Dermis microvascular lymphatic vessel endothelial cell (primary cell): ENCODE measurements around the gene EID2. TPM values are rescaled to one million over a fixed set of nuclear protein-coding genes. Genes with fewer than 3 reads are reported as not detected.

Source experiments
- DNase-seq, 2 donors: peaks; one replicate each; pipeline versions ENCODE4 v3.0.0 to v3.0.0-alpha.2; 2010; ENCODE audit warnings: low read depth in 2 of 2
- total RNA-seq: library from RNA; depleted of rRNA; stranded (reverse); fragments of >200 nt; gene quantifications from 2 replicates; pipeline ENCODE4 v1.2.1, GENCODE V29; 2014

The EID2 gene
- total RNA-seq, 1 donor from 2014 or later, result 13.2 TPM

GRCh38 chr19:39502640-39503417 lies 37.1 kb downstream of the EID2 start:
- peak; percentile 54 to 83 for DNase-seq

- no peak for DNase-seq
These were observed 38.6 kb downstream of the EID2 start for GRCh38 chr19:39501340-39501739.

GRCh38 chr19:39500543-39500942 lies 39.4 kb downstream of the EID2 start:
- DNase-seq, result no peak

- no peak for DNase-seq
These were observed 40.0 kb downstream of the EID2 start for GRCh38 chr19:39499932-39500331.

- DNase-seq, result no peak
These were observed 40.9 kb downstream of the EID2 start, which contains the start of gene DLL3 for GRCh38 chr19:39498798-39499642. DLL3 (plus strand) TSS chr19:39498947; CDS start chr19:39498975, 28 bp downstream.

GRCh38 chr19:39497996-39498797 lies 41.8 kb downstream of the EID2 start:
- peak in 1 of 2 donors; percentile 60 for DNase-seq

GRCh38 chr19:39497701-39497995 lies 42.3 kb downstream of the EID2 start:
- no peak for DNase-seq

GRCh38 chr19:39496063-39496462 lies 43.9 kb downstream of the EID2 start:
- no peak for DNase-seq

GRCh38 chr19:39494661-39495060 lies 45.3 kb downstream of the EID2 start:
- no peak for DNase-seq

GRCh38 chr19:39492788-39493187 lies 47.2 kb downstream of the EID2 start:
- DNase-seq, result no peak

- no peak for DNase-seq
These were observed 47.7 kb downstream of the EID2 start for GRCh38 chr19:39492225-39492624.

GRCh38 chr19:39489756-39490155 lies 50.2 kb downstream of the EID2 start:
- no peak for DNase-seq

Other genes starting within 250 kb of the EID2 start
- gene IFNL1, start 243.8 kb downstream of the EID2 start, total RNA-seq, result not detected in 2 replicates
- gene LRFN1, start 219.3 kb downstream of the EID2 start, total RNA-seq, result 0.39 and 0.76 TPM in 2 replicates
- 194 and 220 TPM in 2 replicates for gene GMFG, start 204.1 kb downstream of the EID2 start, total RNA-seq
- gene SAMD4B, start 197.7 kb downstream of the EID2 start, total RNA-seq, result 19.8 and 31.2 TPM in 2 replicates
- gene PAF1, start 149.1 kb downstream of the EID2 start, total RNA-seq, result 23.4 and 24.9 TPM in 2 replicates
- 11.6 and 17.3 TPM in 2 replicates for gene MED29, start 148.8 kb downstream of the EID2 start, total RNA-seq
- gene ZFP36, start 133.3 kb downstream of the EID2 start, total RNA-seq, result 0.64 and 1.8 TPM in 2 replicates
- 10.5 and 16.9 TPM in 2 replicates for gene PLEKHG2, start 127.5 kb downstream of the EID2 start, total RNA-seq
- 117 and 133 TPM in 2 replicates for gene RPS16, start 104.2 kb downstream of the EID2 start, total RNA-seq
- gene SUPT5H, start 94.6 kb downstream of the EID2 start, total RNA-seq, result 29.9 and 38.1 TPM in 2 replicates
- gene TIMM50, start 59.3 kb downstream of the EID2 start, total RNA-seq, result 48.3 and 50.3 TPM in 2 replicates
- gene DLL3, start 41.2 kb downstream of the EID2 start, total RNA-seq, result 0.25 and 0.39 TPM in 2 replicates
- gene SELENOV, start 25.0 kb downstream of the EID2 start, total RNA-seq, result not detected in 2 replicates
- 1.8 and 3.1 TPM in 2 replicates for gene EID2B, start 7.3 kb downstream of the EID2 start, total RNA-seq
- not detected in 2 replicates for gene LGALS13, start 62.4 kb upstream of the EID2 start, total RNA-seq
- not detected in 2 replicates for gene LGALS16, start 115.8 kb upstream of the EID2 start, total RNA-seq
- gene LGALS14, start 164.3 kb upstream of the EID2 start, total RNA-seq, result not detected in 2 replicates
- not detected in 2 replicates for gene CLC, start 197.9 kb upstream of the EID2 start, total RNA-seq
- not detected in 2 replicates for gene LEUTX, start 238.7 kb upstream of the EID2 start, total RNA-seq